K562 (cell line): ENCODE data around the gene COX14. TPM values are rescaled to one million over a fixed set of nuclear protein-coding genes. Genes with fewer than 3 reads are reported as not detected.
A peak's percentile ranks its signal among the peaks of the same experiment; 100 is the strongest.

Source experiments
- ATAC-seq: fragments of 200-7000 bp; cut with Tn5 transposase; 3 replicates; pipeline ENCODE4 v1.9.1; 2020; ENCODE audit warnings: moderate library complexity
- BruUV-seq: library from RNA; stranded (reverse); fragments of 400-500 nt; replicated peaks from 2 replicates; lab custom pipeline; 2021; lab: Mats Ljungman, UMichigan
- CTCF ChIA-PET: fragments of 300-600 bp; formaldehyde crosslinking; extraction: SDS; loops from one replicate; lab custom pipeline; 2021; ENCODE audit warnings: low intra/inter-chr PET ratio; lab: Yijun Ruan, JAX
- POLR2A ChIA-PET: fragments of 300-600, 350-650 bp; sonication (Branson Sonifier 250); formaldehyde crosslinking; extraction: SDS; loops from one replicate; lab custom pipeline; 2021; ENCODE audit warnings: antibody characterized with exemption, inconsistent platforms; lab: Yijun Ruan, JAX
- DNase-seq, 4 experiments: peaks; one replicate each; pipeline versions ENCODE4 v3.0.0 to v3.0.0-alpha.2; 2011 to 2018; ENCODE audit warnings: low spot score in 3 of 4, mixed read lengths in 3 of 4; ENCODE audit errors: extremely low read depth in 1 of 4
- FAIRE-seq: peaks from 2 replicates; lab custom pipeline; 2011; peaks lifted over from hg19 to GRCh38; lab: Jason Lieb, UNC
- H2AFZ ChIP-seq: 2 replicates; pipeline ENCODE4 v1.6.0; 2011; ENCODE audit warnings: low read depth, low read length, control low read depth, inconsistent platforms
- H3K27ac ChIP-seq: fragments of 200-600 bp; 3 replicates; pipeline ENCODE4 v1.8.0; 2011; ENCODE audit warnings: low read depth, mild to moderate bottlenecking, control low read depth, inconsistent platforms, low read length, moderate library complexity, mixed read lengths; ENCODE audit errors: extremely low read depth
- H3K27me3 ChIP-seq, 2 experiments: fragments of 300-600 bp in 1 of 2; 2 replicates in 1 of 2; 3 replicates in 1 of 2; pipeline versions ENCODE4 v1.6.0 to v1.8.0; 2011; ENCODE audit warnings: inconsistent platforms in 2 of 2, low read length in 2 of 2, mild to moderate bottlenecking in 1 of 2, mixed read lengths in 1 of 2, moderate library complexity in 1 of 2; ENCODE audit not compliant: control insufficient read depth in 2 of 2, insufficient read depth in 2 of 2
- H3K36me3 ChIP-seq: fragments of 300-600 bp; 3 replicates; pipeline ENCODE4 v1.8.0; 2011; ENCODE audit warnings: mild to moderate bottlenecking, low read length, inconsistent platforms; ENCODE audit not compliant: control insufficient read depth, insufficient read depth
- H3K4me1 ChIP-seq, 2 experiments: fragments of 200-600 bp in 1 of 2; replicated peaks in 1 of 2; 2 replicates in 1 of 2; 3 replicates in 1 of 2; pipeline versions ENCODE4 v1.5.1 to v1.8.0; 2011; ENCODE audit warnings: inconsistent platforms in 2 of 2, low read length in 2 of 2, mild to moderate bottlenecking in 1 of 2, mixed read lengths in 1 of 2, moderate library complexity in 1 of 2; ENCODE audit not compliant: control insufficient read depth in 2 of 2, insufficient read depth in 2 of 2
- H3K4me2 ChIP-seq: 2 replicates; pipeline ENCODE4 v1.6.1; 2011; ENCODE audit warnings: low read length, control low read depth, inconsistent platforms, mixed read lengths; ENCODE audit not compliant: insufficient read depth
- H3K4me3 ChIP-seq: fragments of 200-600 bp; sonication (generic), shearing (Covaris generic); 2 replicates; pipeline ENCODE4 v1.5.1; 2016; ENCODE audit warnings: control low read depth, inconsistent platforms
- H3K79me2 ChIP-seq: fragments of 200-600 bp; 3 replicates; pipeline ENCODE4 v1.8.0; 2011; ENCODE audit warnings: low read length, inconsistent platforms; ENCODE audit not compliant: control insufficient read depth, insufficient read depth
- H3K9ac ChIP-seq, 2 experiments: 2 replicates each; pipeline versions ENCODE4 v1.6.0 to v1.6.1; 2011; ENCODE audit warnings: low read depth in 2 of 2, low read length in 2 of 2, control low read depth in 1 of 2, inconsistent platforms in 1 of 2, mild to moderate bottlenecking in 1 of 2, mixed read lengths in 1 of 2; ENCODE audit not compliant: insufficient read depth in 1 of 2
- H3K9me1 ChIP-seq: one replicate; pipeline ENCODE4 v1.6.0; 2011; ENCODE audit warnings: inconsistent platforms, mild to moderate bottlenecking, low read length, moderate library complexity; ENCODE audit not compliant: control insufficient read depth, insufficient read depth
- H3K9me3 ChIP-seq: replicated peaks from 2 replicates; pipeline ENCODE4 v1.5.1; 2011; ENCODE audit warnings: low read depth, low read length, inconsistent platforms; ENCODE audit not compliant: control insufficient read depth, insufficient read depth
- H4K20me1 ChIP-seq: replicated peaks from 2 replicates; pipeline ENCODE4 v1.6.1; 2011; ENCODE audit warnings: low read length, inconsistent platforms, mixed read lengths; ENCODE audit not compliant: control insufficient read depth, insufficient read depth
- EGR1 ChIP-seq: fragments of 450-650 bp; conservative IDR thresholded peaks from 2 replicates; pipeline ENCODE4 v1.6.1; 2017; ENCODE audit warnings: mild to moderate bottlenecking
- ESRRA ChIP-seq: fragments of 450-650 bp; IDR thresholded peaks from 2 replicates; pipeline ENCODE4 v1.6.1; 2014; ENCODE audit warnings: low read depth, mild to moderate bottlenecking, moderate library complexity, borderline replicate concordance
- HBP1 ChIP-seq: fragments of 450-650 bp; formaldehyde crosslinking; IDR thresholded peaks from 2 replicates; pipeline ENCODE4 v1.4.0; 2022; ENCODE audit warnings: missing genetic modification characterization
- MED1 ChIP-seq: sonication (generic); formaldehyde crosslinking; IDR thresholded peaks from 2 replicates; pipeline ENCODE4 v1.8.1; 2023; ENCODE audit warnings: missing genetic modification reagents, borderline replicate concordance
- PRDM10 ChIP-seq: fragments of 450-650 bp; IDR thresholded peaks from 2 replicates; pipeline ENCODE4 v1.6.1; 2018; ENCODE audit not compliant: partially characterized antibody
- ZNF561 ChIP-seq: fragments of 450-650 bp; formaldehyde crosslinking; conservative IDR thresholded peaks from 2 replicates; pipeline ENCODE4 v1.4.0; 2020; ENCODE audit warnings: mild to moderate bottlenecking, moderate library complexity
- WGBS: fragments of 100-300 bp; shearing (Covaris generic); methylation state at CpG from one replicate; pipeline ENCODE4 v1.1.6; 2016; ENCODE audit warnings: low coverage, mixed read lengths; ENCODE audit not compliant: insufficient coverage; ENCODE audit errors: missing lambda C conversion rate; 5-methylcytosine and 5-hydroxymethylcytosine counted together
- in situ Hi-C: fragments of 300-500 bp; cut with MboI; formaldehyde crosslinking; loops from 4 replicates; pipeline ENCODE4 v1.15.0; 2018; ENCODE audit warnings: inconsistent platforms, mixed read lengths
- intact Hi-C: fragments of 100-400 bp; cut with micrococcal nuclease; formaldehyde crosslinking; loops from 2 replicates; pipeline ENCODE4 v1.14.2; 2022
- polyA plus RNA-seq, 8 experiments: library from polyadenylated mRNA; depleted of rRNA in 4 of 8; stranded (reverse) in 5 of 8; unstranded in 3 of 8; fragments of >200 nt; fragmentation: Nextera tagmentation in 2 of 8; fragmentation: Illumina TruSeq in 1 of 8; extraction: Ambion mirVana in 2 of 8; extraction: Trizol in 1 of 8; gene quantifications; 2 replicates each; pipeline versions ENCODE4 v1.2.1 to v1.2.3, GENCODE V29; 2011 to 2014; ENCODE audit warnings: inconsistent platforms in 1 of 8, missing spikeins in 1 of 8
- total RNA-seq, 7 experiments: library from RNA; depleted of rRNA in 6 of 7; stranded (reverse); fragments of >200 nt in 6 of 7; fragmentation: Illumina TruSeq in 2 of 7; extraction: Trizol in 2 of 7; gene quantifications; 2 replicates each; pipeline versions ENCODE4 v1.2.1 to v1.2.3, GENCODE V29; 2011 to 2021; ENCODE audit warnings: low replicate concordance in 1 of 7

COX14 gene
- total and polyA plus RNA-seq, 9 of the 15 experiments (the other 6 are each of a cell fraction or from before 2014, with no cell fraction given) = 44.4 to 269 (median 53.4) TPM

GRCh38 chr12:50072198-50072907 lies 39.7 kb upstream of the COX14 start:
- ChIA-PET CTCF (interaction anchor here (0.7 to 5.8 kb wide), 2 partner anchors 12 to 104 kb away, joined by 3 to 66 read pairs; no protein-coding TSS in a partner anchor), POLR2A (no interaction called here)
- Histone ChIP-seq H3K27ac (no peak overlapping the region), H3K79me2 (no peaks in the 10 kb centered on the region), H3K9me1 (peaks cover 8% of the 10 kb centered on the region), H3K36me3 (no peaks in the 10 kb centered on the region), H2AFZ (0 out of 2 replicates have a peak overlapping the region, but pooled peaks have one; percentile 19), H3K4me2 (no peak overlapping the region), H4K20me1 (no peaks in the 10 kb centered on the region), H3K27me3 (peaks cover 0 to 6% of the 10 kb centered on the region in 2 experiments; a peak in 1 of 5 replicates), H3K9me3 (no peaks in the 10 kb centered on the region), H3K4me1 (peaks cover 24 to 25% of the 10 kb centered on the region in 2 experiments; a peak in 4 of 5 replicates), H3K9ac (peak overlapping the region in 1 of 2 experiments; percentile 39; a peak in 1 of 4 replicates), H3K4me3 (no peak overlapping the region)
- peak; percentile 59 for FAIRE-seq
- intact Hi-C loops = no loop called here
- no TSS peak for BruUV-seq
- in situ Hi-C loops = loop anchor here (5.0 kb wide), 1 partner anchor 240 kb away; no protein-coding TSS in a partner anchor
- peak in 3 of 4 experiments; percentile 27 to 67 (median 39) for DNase-seq
- peak; percentile 46 for ATAC-seq
- WGBS = 13% methylated on average over 8 of the region's 10 CpGs
- TF ChIP-seq ZNF561 (CRISPR knock-in tag) (no peak), EGR1 (peak; percentile 58), PRDM10 (peak; percentile 48), MED1 (CRISPR knock-in tag) (no peak), HBP1 (CRISPR knock-in tag) (no peak), ESRRA (peak; percentile 38; the same call in 1 of the 2 replicates)
